ENCODE measurements around the gene SH3BGRL3.

DNA sequence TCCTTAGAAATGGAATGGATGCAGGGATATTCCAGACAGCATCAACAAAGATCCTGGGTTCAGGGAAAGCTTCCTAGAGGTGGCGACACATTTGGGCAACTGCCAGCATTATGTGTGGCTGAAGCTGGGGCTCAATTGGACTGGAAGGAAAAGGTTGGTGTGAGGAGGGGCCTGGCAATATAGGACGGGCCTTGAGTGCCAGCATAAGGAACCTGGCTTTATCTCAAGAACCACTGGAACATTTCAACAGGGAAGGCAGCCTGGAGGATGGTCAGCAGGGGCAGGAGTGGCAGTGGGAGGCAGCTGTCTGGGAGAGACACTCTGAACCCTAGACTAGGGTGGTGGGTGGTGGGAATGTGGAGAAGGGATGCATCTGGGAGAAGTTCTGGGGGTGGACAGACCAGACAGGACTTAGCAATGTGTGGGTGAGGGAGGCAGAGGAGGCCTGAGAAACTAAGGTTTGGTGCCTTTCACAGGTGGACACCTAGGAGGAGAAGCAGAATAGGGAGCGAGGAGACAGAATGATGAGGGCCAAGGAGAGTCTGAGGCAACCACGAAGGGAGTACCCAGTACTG lies 3.5 kb downstream of the SH3BGRL3 start:
- TF ChIP-seq, protein P1, sequence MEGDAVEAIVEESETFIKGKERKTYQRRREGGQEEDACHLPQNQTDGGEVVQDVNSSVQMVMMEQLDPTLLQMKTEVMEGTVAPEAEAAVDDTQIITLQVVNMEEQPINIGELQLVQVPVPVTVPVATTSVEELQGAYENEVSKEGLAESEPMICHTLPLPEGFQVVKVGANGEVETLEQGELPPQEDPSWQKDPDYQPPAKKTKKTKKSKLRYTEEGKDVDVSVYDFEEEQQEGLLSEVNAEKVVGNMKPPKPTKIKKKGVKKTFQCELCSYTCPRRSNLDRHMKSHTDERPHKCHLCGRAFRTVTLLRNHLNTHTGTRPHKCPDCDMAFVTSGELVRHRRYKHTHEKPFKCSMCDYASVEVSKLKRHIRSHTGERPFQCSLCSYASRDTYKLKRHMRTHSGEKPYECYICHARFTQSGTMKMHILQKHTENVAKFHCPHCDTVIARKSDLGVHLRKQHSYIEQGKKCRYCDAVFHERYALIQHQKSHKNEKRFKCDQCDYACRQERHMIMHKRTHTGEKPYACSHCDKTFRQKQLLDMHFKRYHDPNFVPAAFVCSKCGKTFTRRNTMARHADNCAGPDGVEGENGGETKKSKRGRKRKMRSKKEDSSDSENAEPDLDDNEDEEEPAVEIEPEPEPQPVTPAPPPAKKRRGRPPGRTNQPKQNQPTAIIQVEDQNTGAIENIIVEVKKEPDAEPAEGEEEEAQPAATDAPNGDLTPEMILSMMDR (IDR thresholded peaks at IDR 0.05), result no peak
- TF ChIP-seq POLR2A (IDR thresholded peaks at IDR 0.05) (no peak), EP300 (IDR thresholded peaks at IDR 0.05) (no peak)

All from tibial nerve (tissue), 4 donors.